MCF 10A (cell line): ENCODE data around the gene RASSF8. TPM values are rescaled to one million over a fixed set of nuclear protein-coding genes. Genes with fewer than 3 reads are reported as not detected.
A peak's percentile ranks its signal among the peaks of the same experiment; 100 is the strongest.

Experiments used
- BruUV-seq: library from RNA; stranded (reverse); fragments of 400-500 nt; replicated peaks from 2 replicates; lab custom pipeline; 2021; lab: Mats Ljungman, UMichigan
- CTCF ChIA-PET: fragments of 300-600 bp; sonication (Branson Sonifier 250); formaldehyde crosslinking; extraction: SDS; loops from one replicate; lab custom pipeline; 2021; ENCODE audit warnings: antibody characterized with exemption, inconsistent platforms; lab: Yijun Ruan, JAX
- POLR2A ChIA-PET: fragments of 300-600, 350-650 bp; sonication (Branson Sonifier 250); formaldehyde crosslinking; extraction: SDS; loops from one replicate; lab custom pipeline; 2020; ENCODE audit warnings: antibody characterized with exemption, inconsistent platforms; lab: Yijun Ruan, JAX
- DNase-seq: peaks from one replicate; pipeline ENCODE4 v3.0.0-alpha.2; 2018; ENCODE audit not compliant: unreplicated experiment
- H3K27ac Mint-ChIP-seq: one replicate; pipeline ENCODE4 v1.8.0; 2022; ENCODE audit warnings: mild to moderate bottlenecking, low read depth, mixed read lengths; ENCODE audit not compliant: unreplicated experiment
- H3K27me3 Mint-ChIP-seq: one replicate; pipeline ENCODE4 v1.8.0; 2022; ENCODE audit warnings: mixed read lengths; ENCODE audit not compliant: insufficient read depth, unreplicated experiment
- H3K36me3 Mint-ChIP-seq: one replicate; pipeline ENCODE4 v1.8.0; 2022; ENCODE audit warnings: mild to moderate bottlenecking, moderate library complexity, mixed read lengths; ENCODE audit not compliant: insufficient read depth, unreplicated experiment
- H3K4me1 Mint-ChIP-seq: one replicate; pipeline ENCODE4 v1.8.0; 2022; ENCODE audit warnings: mixed read lengths; ENCODE audit not compliant: insufficient read depth, unreplicated experiment
- H3K4me3 Mint-ChIP-seq: one replicate; pipeline ENCODE4 v1.8.0; 2022; ENCODE audit warnings: mild to moderate bottlenecking, moderate library complexity, mixed read lengths; ENCODE audit not compliant: unreplicated experiment
- H3K9me3 Mint-ChIP-seq: one replicate; pipeline ENCODE4 v1.8.0; 2022; ENCODE audit warnings: mixed read lengths; ENCODE audit not compliant: unreplicated experiment
- intact Hi-C: fragments of 100-400 bp; cut with micrococcal nuclease; formaldehyde crosslinking; loops from 2 replicates; pipeline ENCODE4 v1.14.1; 2022
- total RNA-seq: library from RNA; stranded (reverse); gene quantifications from 2 replicates; pipeline ENCODE4 v1.2.3, GENCODE V29; 2022
- TF ChIP-seq, protein P1 (sequence below): fragments of 200-600 bp; IDR thresholded peaks from one replicate; pipeline ENCODE4 v1.8.0; 2022; ENCODE audit warnings: antibody characterized with exemption, mild to moderate bottlenecking; ENCODE audit not compliant: unreplicated experiment

Gene RASSF8
- total RNA-seq, 1 experiment from 2014 or later = 52.9 TPM

DNA sequence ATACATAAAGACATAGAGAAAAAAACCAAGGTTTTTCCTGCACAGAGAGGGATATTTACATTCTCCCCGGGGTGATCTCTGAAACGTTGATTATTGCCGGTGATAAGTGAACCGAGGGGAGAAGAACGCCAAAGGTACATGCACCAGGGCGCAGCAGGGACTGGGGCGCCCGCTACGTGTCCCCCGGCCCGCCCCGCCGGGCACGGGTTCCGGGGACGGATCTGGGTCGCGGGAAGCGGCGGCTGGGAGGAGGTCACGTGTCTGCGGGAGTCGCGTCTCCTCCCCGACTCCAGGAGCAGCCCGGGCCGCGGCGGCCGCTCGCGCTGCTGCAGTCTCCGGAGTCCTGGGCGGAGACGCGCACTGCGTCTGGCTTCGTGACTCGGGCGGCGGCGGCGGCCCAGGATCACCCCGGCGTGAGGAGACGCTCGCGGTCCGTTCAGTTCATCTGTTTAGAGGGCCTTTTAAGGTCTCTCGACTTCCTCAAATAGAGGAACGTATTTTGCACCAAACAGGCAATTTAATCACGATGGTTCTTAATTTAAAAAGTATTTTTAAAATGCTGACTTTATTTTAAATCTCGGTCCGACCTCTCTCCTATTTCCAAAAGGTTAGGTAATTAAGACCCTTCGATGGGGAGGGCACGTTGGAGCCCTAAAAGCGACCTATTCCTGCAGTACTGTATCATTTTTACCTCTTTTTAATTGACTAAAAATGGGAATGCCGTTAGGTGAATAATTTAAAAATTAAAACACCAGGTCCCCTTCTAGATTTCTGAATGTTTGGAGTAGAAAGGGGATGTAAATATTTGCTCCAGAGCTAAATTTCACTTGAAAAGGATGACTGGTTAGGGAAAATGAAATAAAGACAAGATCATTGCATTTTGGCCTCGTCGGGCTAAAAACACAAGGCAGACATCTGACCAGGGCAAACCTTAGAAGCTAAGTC lies 168.1 kb downstream of the RASSF8 start:
- BruUV-seq = no TSS peak
- H3K4me1 Mint-ChIP-seq = peaks cover 24% of the 10 kb centered on the region
- H3K4me3 Mint-ChIP-seq = peak overlapping the region; percentile 94
- H3K9me3 Mint-ChIP-seq = no peaks in the 10 kb centered on the region
- POLR2A ChIA-PET = interaction anchor here (0.6 to 8.7 kb wide), 10 partner anchors 7 to 554 kb away, joined by 3 to 72 read pairs (median 4); no protein-coding TSS in a partner anchor
- H3K27me3 Mint-ChIP-seq = peaks cover 10% of the 10 kb centered on the region
- intact Hi-C loops = loop anchor here (1.0 to 5.0 kb wide), 3 partner anchors 27 to 173 kb away; no protein-coding TSS in a partner anchor
- CTCF ChIA-PET = interaction anchor here (0.6 to 1.2 kb wide), 6 partner anchors 7 to 307 kb away, joined by 3 to 6 read pairs (median 4); no protein-coding TSS in a partner anchor
- peak; percentile 77 for DNase-seq
- H3K36me3 Mint-ChIP-seq = no peaks in the 10 kb centered on the region
- peak overlapping the region; percentile 63 for H3K27ac Mint-ChIP-seq
- TF ChIP-seq, protein P1, sequence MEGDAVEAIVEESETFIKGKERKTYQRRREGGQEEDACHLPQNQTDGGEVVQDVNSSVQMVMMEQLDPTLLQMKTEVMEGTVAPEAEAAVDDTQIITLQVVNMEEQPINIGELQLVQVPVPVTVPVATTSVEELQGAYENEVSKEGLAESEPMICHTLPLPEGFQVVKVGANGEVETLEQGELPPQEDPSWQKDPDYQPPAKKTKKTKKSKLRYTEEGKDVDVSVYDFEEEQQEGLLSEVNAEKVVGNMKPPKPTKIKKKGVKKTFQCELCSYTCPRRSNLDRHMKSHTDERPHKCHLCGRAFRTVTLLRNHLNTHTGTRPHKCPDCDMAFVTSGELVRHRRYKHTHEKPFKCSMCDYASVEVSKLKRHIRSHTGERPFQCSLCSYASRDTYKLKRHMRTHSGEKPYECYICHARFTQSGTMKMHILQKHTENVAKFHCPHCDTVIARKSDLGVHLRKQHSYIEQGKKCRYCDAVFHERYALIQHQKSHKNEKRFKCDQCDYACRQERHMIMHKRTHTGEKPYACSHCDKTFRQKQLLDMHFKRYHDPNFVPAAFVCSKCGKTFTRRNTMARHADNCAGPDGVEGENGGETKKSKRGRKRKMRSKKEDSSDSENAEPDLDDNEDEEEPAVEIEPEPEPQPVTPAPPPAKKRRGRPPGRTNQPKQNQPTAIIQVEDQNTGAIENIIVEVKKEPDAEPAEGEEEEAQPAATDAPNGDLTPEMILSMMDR = no peak

DNA sequence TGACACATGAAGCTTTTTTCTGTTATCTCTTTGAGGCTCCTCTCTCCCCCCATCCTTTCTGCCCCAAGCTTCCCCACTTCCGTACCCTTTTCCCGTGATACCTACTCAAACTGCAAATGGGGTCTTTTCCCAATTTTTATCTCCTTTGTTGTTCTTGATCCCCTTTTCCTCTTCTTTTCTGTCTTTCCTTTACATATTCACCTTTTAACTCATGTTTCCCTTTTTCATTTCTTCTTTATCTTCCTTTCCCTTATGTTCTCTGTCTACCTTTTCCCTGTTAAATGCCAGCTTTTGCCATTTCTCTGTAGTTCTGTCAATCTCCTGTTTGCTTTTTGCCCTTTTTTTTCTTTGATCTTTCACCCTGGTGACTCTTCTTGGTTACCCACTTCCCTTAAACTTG lies 168.9 kb downstream of the RASSF8 start:
- BruUV-seq = no TSS peak
- Mint-ChIP-seq H3K36me3 (no peaks in the 10 kb centered on the region), H3K4me3 (peak overlapping the region; percentile 94), H3K9me3 (no peaks in the 10 kb centered on the region), H3K4me1 (peaks cover 24% of the 10 kb centered on the region), H3K27ac (no peak overlapping the region), H3K27me3 (peaks cover 10% of the 10 kb centered on the region)
- CTCF ChIA-PET = interaction anchor here (0.6 to 2.2 kb wide), 9 partner anchors 8 to 973 kb away, joined by 3 to 9 read pairs (median 4); no protein-coding TSS in a partner anchor
- POLR2A ChIA-PET = interaction anchor here (0.6 to 2.4 kb wide), 10 partner anchors 8 to 554 kb away, joined by 3 to 23 read pairs (median 4); no protein-coding TSS in a partner anchor
- intact Hi-C loops = loop anchor here (5.0 kb wide), 1 partner anchor 60 kb away; no protein-coding TSS in a partner anchor
- no peak for DNase-seq
- TF ChIP-seq, protein P1 = no peak

DNA sequence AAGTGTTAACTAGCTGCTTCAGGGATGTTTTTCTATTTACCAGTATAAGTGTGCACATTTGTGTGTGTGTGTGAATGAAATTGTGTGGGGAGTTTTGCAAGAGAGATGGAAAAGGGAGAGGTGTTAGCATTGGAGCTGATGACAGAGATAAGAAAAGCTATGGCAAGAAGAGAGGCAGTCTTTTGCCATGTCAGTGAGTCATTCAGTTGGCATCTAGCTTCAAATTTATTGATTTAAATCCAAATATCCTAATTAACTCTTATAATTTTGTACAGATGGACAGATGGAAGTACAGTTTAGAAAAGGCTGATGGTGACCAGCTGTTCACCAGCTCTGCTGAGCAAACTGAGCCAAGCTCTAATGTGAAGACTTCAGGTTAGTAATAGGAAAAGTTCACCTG lies 169.7 kb downstream of the RASSF8 start:
- no TSS peak for BruUV-seq
- H3K36me3 Mint-ChIP-seq = no peaks in the 10 kb centered on the region
- H3K27ac Mint-ChIP-seq = no peak overlapping the region
- no peak overlapping the region for H3K4me3 Mint-ChIP-seq
- no peak for DNase-seq
- H3K27me3 Mint-ChIP-seq = peaks cover 10% of the 10 kb centered on the region
- H3K9me3 Mint-ChIP-seq = no peaks in the 10 kb centered on the region
- intact Hi-C loops = loop anchor here (5.0 kb wide), 1 partner anchor 59 kb away; no protein-coding TSS in a partner anchor
- TF ChIP-seq, protein P1 = no peak
- peaks cover 19% of the 10 kb centered on the region for H3K4me1 Mint-ChIP-seq
- POLR2A ChIA-PET = interaction anchor here (0.7 to 2.4 kb wide), 9 partner anchors 20 to 553 kb away, joined by 3 to 23 read pairs (median 3); no protein-coding TSS in a partner anchor
- CTCF ChIA-PET = interaction anchor here (0.6 to 2.2 kb wide), 8 partner anchors 9 to 524 kb away, joined by 3 to 9 read pairs (median 4); no protein-coding TSS in a partner anchor

Other genes with a start within 250 kb of the RASSF8 start
- 1.1 and 3.4 TPM in 2 replicates for gene BHLHE41, start 166.4 kb downstream of the RASSF8 start, total RNA-seq
- gene SSPN, start 236.9 kb downstream of the RASSF8 start, total RNA-seq = 0.17 and 0.21 TPM in 2 replicates